ENCODE data around the gene UCN. TPM values are rescaled to one million over a fixed set of nuclear protein-coding genes. Genes with fewer than 3 reads are reported as not detected.
"Not testable (repeated sequence)": the region's sequence is repeated elsewhere in the genome, so short reads cannot be mapped to it uniquely, and the experiment has no call there.

Gene UCN
- total RNA-seq, 5 donors from 2014 or later (not counting 1 experiment from before 2014, with no cell fraction given): 1.8 to 7.8 (median 4.2) TPM

GRCh38 chr2:27319839-27320238 is 11.6 kb upstream of the UCN start:
- CTCF ChIA-PET: interaction anchor here in 1 of 2 donors (1.0 kb wide), 1 partner anchor 50 kb away, joined by 3 read pairs; the partner anchor contains the start of genes EIF2B4 and SNX17
- Histone ChIP-seq H3K36me3 (ENCODE audit: control insufficient read depth in 2 of 2, extremely low read depth in 1 of 2, insufficient read depth in 1 of 2, low read length in 1 of 2) (peaks cover 4 to 13% of the 10 kb centered on the region in 2 donors), H3K4me1 (ENCODE audit: control insufficient read depth in 1 of 2, extremely low read depth in 1 of 2, insufficient read depth in 2 of 2, low read length in 2 of 2) (peaks cover 10 to 16% of the 10 kb centered on the region in 2 experiments)
- POLR2A ChIA-PET: interaction anchor here in 1 of 2 donors (0.6 kb wide), 2 partner anchors 41 to 263 kb away, joined by 4 to 5 read pairs; no protein-coding TSS in a partner anchor
- not testable (repeated sequence) for DNase-seq; H3K9me3 Mint-ChIP-seq; H3K4me3 ChIP-seq (ENCODE audit: control insufficient read depth in 1 of 2, extremely low read depth in 1 of 2, low read length in 1 of 2); H3K4me3 Mint-ChIP-seq; ATAC-seq (replicated peaks in 1 of 4); H3K27ac Mint-ChIP-seq; H3K27me3 ChIP-seq (replicated peaks in 1 of 2; ENCODE audit: control insufficient read depth in 2 of 2, extremely low read depth in 1 of 2, insufficient read depth in 2 of 2, low read length in 1 of 2); H3K27me3 Mint-ChIP-seq; H3K36me3 Mint-ChIP-seq; H3K9me3 ChIP-seq; H3K27ac ChIP-seq (ENCODE audit: low read length)
- 98% methylated on average over 8 of the region's 15 CpGs for WGBS (ENCODE audit: insufficient coverage)
- H3K4me1 Mint-ChIP-seq: peaks cover 20 to 32% (median 20%) of the 10 kb centered on the region in 3 donors

GRCh38 chr2:27316655-27317412 is 8.6 kb upstream of the UCN start:
- no peak overlapping the region for H3K4me3 ChIP-seq (ENCODE audit: control insufficient read depth in 1 of 2, extremely low read depth in 1 of 2, low read length in 1 of 2)

GRCh38 chr2:27315122-27315521 is 6.9 kb upstream of the UCN start:
- Mint-ChIP-seq H3K4me3 (no peak overlapping the region), H3K4me1 (no peaks in the 10 kb centered on the region), H3K9me3 (no peaks in the 10 kb centered on the region), H3K27ac (no peak overlapping the region), H3K36me3 (peaks cover 20% of the 10 kb centered on the region), H3K27me3 (no peaks in the 10 kb centered on the region)
- Histone ChIP-seq H3K36me3 (ENCODE audit: control insufficient read depth in 2 of 2, extremely low read depth in 1 of 2, insufficient read depth in 1 of 2, low read length in 1 of 2) (peaks cover 17 to 18% of the 10 kb centered on the region in 2 donors), H3K27ac (ENCODE audit: low read length) (no peak overlapping the region), H3K9me3 (no peaks in the 10 kb centered on the region), H3K27me3 (replicated peaks in 1 of 2; ENCODE audit: control insufficient read depth in 2 of 2, extremely low read depth in 1 of 2, insufficient read depth in 2 of 2, low read length in 1 of 2) (no peaks in the 10 kb centered on the region), H3K4me1 (ENCODE audit: control insufficient read depth in 1 of 2, extremely low read depth in 1 of 2, insufficient read depth in 2 of 2, low read length in 2 of 2) (peaks cover 0 to 2% of the 10 kb centered on the region in 2 experiments), H3K4me3 (ENCODE audit: control insufficient read depth in 1 of 2, extremely low read depth in 1 of 2, low read length in 1 of 2) (no peak overlapping the region)
- 98% methylated on average over 7 of the region's 8 CpGs for WGBS (ENCODE audit: insufficient coverage)
- DNase-seq (no peak), ATAC-seq (replicated peaks in 1 of 4) (no peak)
- POLR2A ChIA-PET: no interaction called here
- CTCF ChIA-PET: interaction anchor here in 1 of 2 donors (0.5 kb wide), 1 partner anchor 981 kb away, joined by 3 read pairs; no protein-coding TSS in a partner anchor

More at GRCh38 chr2:27316655-27317412, 8.6 kb upstream of the UCN start:
- DNase-seq: no peak
- POLR2A ChIA-PET: no interaction called here
- no peaks in the 10 kb centered on the region for H3K9me3 ChIP-seq
- Mint-ChIP-seq H3K27ac (no peak overlapping the region), H3K9me3 (no peaks in the 10 kb centered on the region), H3K4me1 (peaks cover 4 to 11% (median 5%) of the 10 kb centered on the region in 3 donors), H3K4me3 (no peak overlapping the region), H3K36me3 (peaks cover 17% of the 10 kb centered on the region), H3K27me3 (no peaks in the 10 kb centered on the region)
- H3K27me3 ChIP-seq (replicated peaks in 1 of 2; ENCODE audit: control insufficient read depth in 2 of 2, extremely low read depth in 1 of 2, insufficient read depth in 2 of 2, low read length in 1 of 2): no peaks in the 10 kb centered on the region
- H3K4me1 ChIP-seq (ENCODE audit: control insufficient read depth in 1 of 2, extremely low read depth in 1 of 2, insufficient read depth in 2 of 2, low read length in 2 of 2): peaks cover 2 to 3% of the 10 kb centered on the region in 2 experiments
- 97% methylated on average over 10 of the region's 12 CpGs for WGBS (ENCODE audit: insufficient coverage)
- peaks cover 7 to 13% of the 10 kb centered on the region in 2 donors for H3K36me3 ChIP-seq (ENCODE audit: control insufficient read depth in 2 of 2, extremely low read depth in 1 of 2, insufficient read depth in 1 of 2, low read length in 1 of 2)
- CTCF ChIA-PET: interaction anchor here in 1 of 2 donors (2.6 kb wide), 1 partner anchor 14 kb away, joined by 7 read pairs; no protein-coding TSS in a partner anchor
- ATAC-seq (replicated peaks in 1 of 4): no peak
- H3K27ac ChIP-seq (ENCODE audit: low read length): no peak overlapping the region

- H3K4me1 Mint-ChIP-seq: no peaks in the 10 kb centered on the region
- no peak overlapping the region for H3K4me3 Mint-ChIP-seq
- no peaks in the 10 kb centered on the region for H3K27me3 Mint-ChIP-seq
- POLR2A ChIA-PET: no interaction called here
- 100% methylated on average over 2 of the region's 9 CpGs for WGBS (ENCODE audit: insufficient coverage)
- H3K36me3 ChIP-seq (ENCODE audit: control insufficient read depth in 2 of 2, extremely low read depth in 1 of 2, insufficient read depth in 1 of 2, low read length in 1 of 2): peaks cover 18 to 19% of the 10 kb centered on the region in 2 donors
- ATAC-seq (replicated peaks in 1 of 4): no peak
- no peaks in the 10 kb centered on the region for H3K9me3 Mint-ChIP-seq
- CTCF ChIA-PET: interaction anchor here in 1 of 2 donors (0.5 kb wide), 1 partner anchor 981 kb away, joined by 3 read pairs; no protein-coding TSS in a partner anchor
- H3K9me3 ChIP-seq: no peaks in the 10 kb centered on the region
- peaks cover 23% of the 10 kb centered on the region for H3K36me3 Mint-ChIP-seq
- no peak overlapping the region for H3K27ac Mint-ChIP-seq
- no peaks in the 10 kb centered on the region for H3K27me3 ChIP-seq (replicated peaks in 1 of 2; ENCODE audit: control insufficient read depth in 2 of 2, extremely low read depth in 1 of 2, insufficient read depth in 2 of 2, low read length in 1 of 2)
- no peak overlapping the region for H3K27ac ChIP-seq (ENCODE audit: low read length)
- H3K4me3 ChIP-seq (ENCODE audit: control insufficient read depth in 1 of 2, extremely low read depth in 1 of 2, low read length in 1 of 2): no peak overlapping the region
- DNase-seq: no peak
- peaks cover 0 to 2% of the 10 kb centered on the region in 2 experiments for H3K4me1 ChIP-seq (ENCODE audit: control insufficient read depth in 1 of 2, extremely low read depth in 1 of 2, insufficient read depth in 2 of 2, low read length in 2 of 2)
These were observed 6.5 kb upstream of the UCN start for GRCh38 chr2:27314709-27315108.

GRCh38 chr2:27313882-27314645 is 5.8 kb upstream of the UCN start:
- Mint-ChIP-seq H3K4me3 (no peak overlapping the region), H3K36me3 (peaks cover 28% of the 10 kb centered on the region), H3K27me3 (no peaks in the 10 kb centered on the region), H3K4me1 (peaks cover 0 to 2% (median 0%) of the 10 kb centered on the region in 3 donors), H3K27ac (no peak overlapping the region), H3K9me3 (no peaks in the 10 kb centered on the region)
- ChIA-PET CTCF (no interaction called here), POLR2A (no interaction called here)
- 100% methylated on average over 3 of the region's 8 CpGs for WGBS (ENCODE audit: insufficient coverage)
- DNase-seq: no peak
- no peaks in the 10 kb centered on the region for H3K27me3 ChIP-seq (replicated peaks in 1 of 2; ENCODE audit: control insufficient read depth in 2 of 2, extremely low read depth in 1 of 2, insufficient read depth in 2 of 2, low read length in 1 of 2)
- H3K36me3 ChIP-seq (ENCODE audit: control insufficient read depth in 2 of 2, extremely low read depth in 1 of 2, insufficient read depth in 1 of 2, low read length in 1 of 2): peaks cover 18 to 21% of the 10 kb centered on the region in 2 donors
- no peak for ATAC-seq (replicated peaks in 1 of 4)
- no peak overlapping the region for H3K4me3 ChIP-seq (ENCODE audit: control insufficient read depth in 1 of 2, extremely low read depth in 1 of 2, low read length in 1 of 2)
- H3K4me1 ChIP-seq (ENCODE audit: control insufficient read depth in 1 of 2, extremely low read depth in 1 of 2, insufficient read depth in 2 of 2, low read length in 2 of 2): peaks cover 0 to 2% of the 10 kb centered on the region in 2 experiments
- H3K27ac ChIP-seq (ENCODE audit: low read length): no peak overlapping the region
- no peaks in the 10 kb centered on the region for H3K9me3 ChIP-seq

GRCh38 chr2:27312152-27312551 is 3.9 kb upstream of the UCN start:
- peaks cover 0 to 4% (median 4%) of the 10 kb centered on the region in 3 donors for H3K4me1 Mint-ChIP-seq
- peaks cover 0 to 3% of the 10 kb centered on the region in 2 donors for H3K27me3 Mint-ChIP-seq
- ATAC-seq (replicated peaks in 1 of 4) (no peak), DNase-seq (no peak)
- WGBS (ENCODE audit: insufficient coverage): 100% methylated on average over 2 of the region's 3 CpGs
- ChIA-PET CTCF (no interaction called here), POLR2A (no interaction called here)
- H3K36me3 Mint-ChIP-seq: peaks cover 25% of the 10 kb centered on the region
- no peaks in the 10 kb centered on the region for H3K9me3 Mint-ChIP-seq
- peaks cover 0 to 5% of the 10 kb centered on the region in 2 experiments for H3K4me1 ChIP-seq (ENCODE audit: control insufficient read depth in 1 of 2, extremely low read depth in 1 of 2, insufficient read depth in 2 of 2, low read length in 2 of 2)
- H3K27me3 ChIP-seq (replicated peaks in 1 of 2; ENCODE audit: control insufficient read depth in 2 of 2, extremely low read depth in 1 of 2, insufficient read depth in 2 of 2, low read length in 1 of 2): peaks cover 2 to 12% of the 10 kb centered on the region in 2 experiments
- H3K27ac Mint-ChIP-seq: no peak overlapping the region
- H3K4me3 ChIP-seq (ENCODE audit: control insufficient read depth in 1 of 2, extremely low read depth in 1 of 2, low read length in 1 of 2): no peak overlapping the region
- H3K36me3 ChIP-seq (ENCODE audit: control insufficient read depth in 2 of 2, extremely low read depth in 1 of 2, insufficient read depth in 1 of 2, low read length in 1 of 2): peaks cover 15 to 21% of the 10 kb centered on the region in 2 donors
- H3K4me3 Mint-ChIP-seq: no peak overlapping the region
- no peaks in the 10 kb centered on the region for H3K9me3 ChIP-seq
- H3K27ac ChIP-seq (ENCODE audit: low read length): no peak overlapping the region
